Colonic mucosa (tissue), 4 donors: Measurements from ENCODE around the gene TCIRG1. TPM values are rescaled to one million over a fixed set of nuclear protein-coding genes. Genes with fewer than 3 reads are reported as not detected.

Experiments
- DNase-seq: peaks from one replicate; pipeline ENCODE4 v3.0.0-alpha.2; 2020
- H3K27ac ChIP-seq: fragments of 200-600 bp; one replicate; pipeline ENCODE4 v1.8.0; 2021
- H3K27me3 ChIP-seq: fragments of 200-600 bp; one replicate; pipeline ENCODE4 v1.8.0; 2021
- H3K36me3 ChIP-seq: fragments of 200-600 bp; one replicate; pipeline ENCODE4 v1.8.0; 2021
- H3K4me1 ChIP-seq: fragments of 200-600 bp; one replicate; pipeline ENCODE4 v1.8.0; 2021; ENCODE audit warnings: mild to moderate bottlenecking
- H3K4me3 ChIP-seq: fragments of 200-600 bp; one replicate; pipeline ENCODE4 v1.8.0; 2021
- H3K9ac ChIP-seq, 2 donors: one replicate each; pipeline ENCODE4 v1.7.0; 2013; ENCODE audit warnings: control low read depth in 2 of 2, low read depth in 2 of 2, low read length in 2 of 2
- H3K9me3 ChIP-seq: fragments of 200-600 bp; one replicate; pipeline ENCODE4 v1.8.0; 2021
- intact Hi-C: fragments of 100-400 bp; cut with DNase I; formaldehyde crosslinking; loops from one replicate; pipeline ENCODE4 v1.14.1; 2022
- total RNA-seq, 2 donors: library from RNA; stranded (reverse); fragmentation: NEBNext Ultra II Directional in 1 of 2; extraction: Animal tissue kit (Norgen Biotek cat#: 25700) in 1 of 2; gene quantifications; one replicate each; pipeline ENCODE4 v1.2.1, GENCODE V29; 2021
- TF ChIP-seq, protein P1 (sequence below): fragments of 200-600 bp; IDR thresholded peaks from one replicate; pipeline ENCODE4 v1.8.0; 2022; ENCODE audit warnings: antibody characterized with exemption, mild to moderate bottlenecking
- donor health status: healthy.
- donor health status: DM: no; HTN: no; CAD: no.
- donor health status: DM: no; HTN: no; CAD: no.

The TCIRG1 gene
- total RNA-seq, 2 donors from 2014 or later, result 133 to 246 TPM

DNA sequence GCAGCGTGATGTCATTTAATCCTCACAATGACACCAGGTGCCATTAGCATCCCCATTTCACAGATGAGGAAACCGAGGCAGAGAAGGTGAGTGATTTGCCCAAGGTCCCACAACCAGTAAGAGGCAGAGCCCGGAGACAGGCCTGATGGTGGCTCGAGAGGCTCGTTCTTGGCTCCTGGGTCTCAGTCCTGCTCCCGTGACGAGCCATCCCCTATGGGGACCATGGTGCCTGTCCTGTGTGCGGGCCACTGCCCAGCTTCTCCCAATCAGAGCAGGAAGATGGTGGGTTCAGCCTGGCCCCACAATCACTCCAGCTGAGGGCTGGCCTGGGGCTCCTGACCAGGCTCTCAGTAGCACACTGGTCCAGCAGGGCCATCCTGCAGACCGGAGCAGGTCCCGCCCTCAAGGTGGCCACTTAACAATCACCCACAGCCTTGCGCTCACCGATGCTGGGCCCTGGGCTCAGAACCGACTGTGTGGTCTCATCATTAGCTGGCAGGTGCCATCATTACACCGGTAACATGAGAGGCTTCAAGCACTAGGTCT is 25.1 kb upstream of the TCIRG1 start:
- no peaks in the 10 kb centered on the region for H3K9me3 ChIP-seq
- intact Hi-C loops, result no loop called here
- H3K9ac ChIP-seq, result no peak overlapping the region
- no peak overlapping the region for H3K27ac ChIP-seq
- no peaks in the 10 kb centered on the region for H3K36me3 ChIP-seq
- H3K27me3 ChIP-seq, result no peaks in the 10 kb centered on the region
- no peak for DNase-seq
- H3K4me3 ChIP-seq, result no peak overlapping the region
- peaks cover 7% of the 10 kb centered on the region for H3K4me1 ChIP-seq
- TF ChIP-seq, protein P1, sequence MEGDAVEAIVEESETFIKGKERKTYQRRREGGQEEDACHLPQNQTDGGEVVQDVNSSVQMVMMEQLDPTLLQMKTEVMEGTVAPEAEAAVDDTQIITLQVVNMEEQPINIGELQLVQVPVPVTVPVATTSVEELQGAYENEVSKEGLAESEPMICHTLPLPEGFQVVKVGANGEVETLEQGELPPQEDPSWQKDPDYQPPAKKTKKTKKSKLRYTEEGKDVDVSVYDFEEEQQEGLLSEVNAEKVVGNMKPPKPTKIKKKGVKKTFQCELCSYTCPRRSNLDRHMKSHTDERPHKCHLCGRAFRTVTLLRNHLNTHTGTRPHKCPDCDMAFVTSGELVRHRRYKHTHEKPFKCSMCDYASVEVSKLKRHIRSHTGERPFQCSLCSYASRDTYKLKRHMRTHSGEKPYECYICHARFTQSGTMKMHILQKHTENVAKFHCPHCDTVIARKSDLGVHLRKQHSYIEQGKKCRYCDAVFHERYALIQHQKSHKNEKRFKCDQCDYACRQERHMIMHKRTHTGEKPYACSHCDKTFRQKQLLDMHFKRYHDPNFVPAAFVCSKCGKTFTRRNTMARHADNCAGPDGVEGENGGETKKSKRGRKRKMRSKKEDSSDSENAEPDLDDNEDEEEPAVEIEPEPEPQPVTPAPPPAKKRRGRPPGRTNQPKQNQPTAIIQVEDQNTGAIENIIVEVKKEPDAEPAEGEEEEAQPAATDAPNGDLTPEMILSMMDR, result no peak

DNA sequence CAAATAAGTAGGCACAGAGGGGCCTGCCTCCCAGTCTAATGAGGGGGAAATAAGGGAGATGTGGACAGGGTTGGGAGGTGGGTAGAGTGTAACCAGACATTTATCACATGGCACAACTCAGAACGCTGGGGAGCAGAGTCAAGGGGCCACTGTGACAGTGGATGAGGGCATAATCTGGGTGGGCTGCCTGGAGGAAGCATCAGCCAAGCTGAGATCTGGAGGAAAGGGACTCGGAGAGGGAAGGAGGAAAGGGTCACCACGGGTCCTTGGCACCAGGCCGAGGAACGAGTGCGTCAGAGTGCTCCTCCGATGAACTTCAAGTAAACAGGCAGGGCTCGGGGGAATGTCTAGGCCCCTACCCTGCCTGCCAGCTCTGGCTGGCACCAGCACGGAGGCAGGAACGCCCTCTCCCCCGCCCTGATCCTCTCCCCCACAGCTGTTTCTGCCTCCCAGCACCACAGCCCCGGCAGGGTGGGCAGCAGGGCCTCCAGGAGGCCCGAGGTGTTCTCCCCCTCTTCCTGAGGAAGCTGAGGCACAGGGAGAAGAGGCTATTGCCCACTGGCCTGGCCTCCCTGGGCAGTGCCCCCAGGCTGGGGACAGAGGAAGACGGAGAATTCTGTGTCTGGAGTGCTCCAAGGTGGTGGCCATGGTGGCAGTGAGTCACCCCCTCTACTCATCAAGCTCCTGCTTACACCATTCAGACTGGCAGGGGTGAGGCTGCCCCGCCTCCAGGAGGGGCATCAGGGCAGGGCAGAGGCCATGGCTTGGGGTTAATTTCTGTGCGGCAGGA is 24.5 kb upstream of the TCIRG1 start:
- H3K4me3 ChIP-seq, result no peak overlapping the region
- peak; percentile 80 for DNase-seq
- no peaks in the 10 kb centered on the region for H3K27me3 ChIP-seq
- H3K9ac ChIP-seq, result peak overlapping the region; percentile 27 to 70
- H3K27ac ChIP-seq, result peak overlapping the region; percentile 55
- intact Hi-C loops, result no loop called here
- H3K4me1 ChIP-seq, result peaks cover 7% of the 10 kb centered on the region
- no peaks in the 10 kb centered on the region for H3K36me3 ChIP-seq
- TF ChIP-seq, protein P1, result no peak
- H3K9me3 ChIP-seq, result no peaks in the 10 kb centered on the region

DNA sequence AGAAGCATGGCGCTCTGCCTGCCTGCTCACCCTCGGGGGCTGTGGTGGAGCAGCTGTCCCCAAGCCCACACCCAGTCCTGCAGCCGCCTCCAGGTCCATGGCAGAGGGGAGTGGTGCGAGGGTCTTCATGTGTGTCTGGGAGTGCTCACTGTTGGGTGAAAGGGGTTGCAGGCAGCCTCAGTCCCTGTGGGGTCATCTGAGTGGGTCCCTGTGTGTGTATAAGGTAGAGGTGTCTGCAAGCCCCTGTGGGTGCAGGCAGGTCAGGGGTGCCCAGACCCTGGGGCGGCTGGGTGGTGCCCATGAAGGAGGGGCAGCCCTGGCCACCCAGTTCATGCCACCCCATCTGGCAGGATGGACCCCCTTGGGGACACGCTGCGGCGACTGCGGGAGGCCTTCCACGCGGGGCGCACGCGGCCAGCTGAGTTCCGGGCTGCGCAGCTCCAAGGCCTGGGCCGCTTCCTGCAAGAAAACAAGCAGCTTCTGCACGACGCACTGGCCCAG is 23.8 kb upstream of the TCIRG1 start:
- H3K4me3 ChIP-seq, result no peak overlapping the region
- H3K27me3 ChIP-seq, result no peaks in the 10 kb centered on the region
- intact Hi-C loops, result no loop called here
- TF ChIP-seq, protein P1, result no peak
- H3K9me3 ChIP-seq, result no peaks in the 10 kb centered on the region
- DNase-seq, result no peak
- peak overlapping the region in 1 of 2 donors; percentile 8 for H3K9ac ChIP-seq
- peaks cover 7% of the 10 kb centered on the region for H3K4me1 ChIP-seq
- no peaks in the 10 kb centered on the region for H3K36me3 ChIP-seq
- H3K27ac ChIP-seq, result peak overlapping the region; percentile 55

DNA sequence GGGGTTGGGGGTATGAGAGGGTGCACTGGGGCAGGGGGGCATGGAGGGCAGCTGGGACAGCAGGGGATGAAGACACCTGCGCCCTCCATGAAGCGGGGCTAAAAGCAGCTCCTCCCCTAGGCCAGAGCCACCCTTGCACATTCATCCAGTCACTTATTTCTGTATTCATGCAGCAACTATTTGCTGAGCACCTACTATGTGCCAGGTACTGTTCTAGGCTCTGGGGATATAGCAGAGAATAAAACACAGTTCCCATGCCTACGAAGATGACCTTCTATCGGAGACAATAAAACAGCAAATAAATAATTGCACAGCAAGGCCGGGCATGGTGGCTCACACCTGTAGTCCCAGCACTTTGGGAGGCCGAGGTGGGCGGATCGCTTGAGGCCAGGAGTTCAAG is 23.4 kb upstream of the TCIRG1 start:
- Histone ChIP-seq H3K4me3 (no peak overlapping the region), H3K27me3 (no peaks in the 10 kb centered on the region), H3K36me3 (no peaks in the 10 kb centered on the region), H3K4me1 (peaks cover 7% of the 10 kb centered on the region), H3K9me3 (no peaks in the 10 kb centered on the region), H3K9ac (no peak overlapping the region), H3K27ac (no peak overlapping the region)
- DNase-seq, result no peak
- TF ChIP-seq, protein P1, result no peak
- intact Hi-C loops, result no loop called here

DNA sequence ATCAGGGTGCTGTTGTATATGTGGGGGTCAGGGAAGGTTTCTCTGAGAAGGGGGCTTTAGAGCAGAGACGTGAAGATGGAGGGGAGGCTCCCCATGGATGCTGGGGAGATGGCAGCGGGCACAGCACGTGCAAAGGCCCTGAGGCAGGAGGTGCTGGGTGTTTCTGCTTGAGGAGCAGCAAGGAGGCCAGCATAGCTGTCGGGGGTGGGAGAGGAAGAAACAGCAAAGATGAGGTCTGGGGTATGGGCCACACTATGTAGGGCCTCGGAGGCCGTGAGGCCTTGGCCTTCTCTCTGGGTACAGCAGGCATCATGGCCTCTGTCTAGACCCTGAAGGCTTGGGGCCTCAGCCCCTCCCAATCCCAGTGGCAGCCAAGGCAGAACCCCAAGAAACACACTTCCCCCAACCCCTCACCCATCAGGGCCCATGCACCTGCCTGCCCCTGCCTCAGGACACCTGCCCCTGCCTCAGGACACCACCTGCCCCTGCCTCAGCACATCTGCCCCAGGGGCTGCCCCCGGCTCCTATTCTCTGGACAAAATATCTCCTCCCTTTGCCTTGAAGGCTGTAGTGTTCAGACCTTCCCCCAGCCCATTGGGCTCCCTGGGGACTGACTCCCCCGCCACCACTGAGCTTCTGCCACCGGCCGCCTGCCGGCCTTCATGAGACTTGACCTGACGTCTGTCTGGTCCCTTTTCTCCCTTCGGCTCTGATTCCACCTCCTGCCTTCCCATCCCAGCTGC is 22.5 kb upstream of the TCIRG1 start:
- H3K9me3 ChIP-seq, result no peaks in the 10 kb centered on the region
- TF ChIP-seq, protein P1, result no peak
- no peak overlapping the region for H3K27ac ChIP-seq
- H3K4me3 ChIP-seq, result no peak overlapping the region
- peaks cover 7% of the 10 kb centered on the region for H3K4me1 ChIP-seq
- no peaks in the 10 kb centered on the region for H3K27me3 ChIP-seq
- H3K9ac ChIP-seq, result peak overlapping the region in 1 of 2 donors; percentile 10
- intact Hi-C loops, result no loop called here
- no peaks in the 10 kb centered on the region for H3K36me3 ChIP-seq
- DNase-seq, result no peak
